GM12864 (cell line): ENCODE data around the gene VPS16.
A peak's percentile ranks its signal among the peaks of the same experiment; 100 is the strongest.

Experiments
- DNase-seq: peaks from one replicate; pipeline ENCODE4 v3.0.0-alpha.2; 2011; ENCODE audit warnings: low read depth
- H3K4me3 ChIP-seq: 2 replicates; pipeline ENCODE4 v1.5.1; 2011; ENCODE audit warnings: mild to moderate bottlenecking, low read depth, low read length, control low read depth
- CTCF ChIP-seq: IDR thresholded peaks from 2 replicates; pipeline ENCODE4 v1.5.1; 2011; ENCODE audit warnings: low read depth, mild to moderate bottlenecking, moderate library complexity, low read length, control low read depth, inconsistent platforms; ENCODE audit errors: missing control alignments

Gene VPS16

GRCh38 chr20:2914160-2914559 is 73.6 kb downstream of the VPS16 start:
- TF ChIP-seq CTCF, result peak; percentile 23
- H3K4me3 ChIP-seq, result no peak overlapping the region
- DNase-seq, result no peak
